ENCODE results near the gene DNAH17. TPM values are rescaled to one million over a fixed set of nuclear protein-coding genes. Genes with fewer than 3 reads are reported as not detected.

Gene DNAH17
- total RNA-seq, 5 donors from 2014 or later (not counting 1 experiment from before 2014, with no cell fraction given): 0.33 to 1.2 (median 1.1) TPM

GRCh38 chr17:78430892-78431691 is 146.1 kb downstream of the DNAH17 start:
- H3K9me3 ChIP-seq: no peaks in the 10 kb centered on the region
- CTCF ChIA-PET: interaction anchor here in 1 of 2 donors (0.5 kb wide), 1 partner anchor 123 kb away, joined by 5 read pairs; no protein-coding TSS in a partner anchor
- POLR2A ChIA-PET: no interaction called here
- H3K4me1 ChIP-seq (ENCODE audit: control insufficient read depth in 1 of 2, extremely low read depth in 1 of 2, insufficient read depth in 2 of 2, low read length in 2 of 2): no peaks in the 10 kb centered on the region
- H3K4me3 ChIP-seq (ENCODE audit: control insufficient read depth in 1 of 2, extremely low read depth in 1 of 2, low read length in 1 of 2): no peak overlapping the region
- no peak overlapping the region for H3K27ac ChIP-seq (ENCODE audit: low read length)
- Mint-ChIP-seq H3K27me3 (no peaks in the 10 kb centered on the region), H3K27ac (no peak overlapping the region), H3K36me3 (peaks cover 18% of the 10 kb centered on the region), H3K4me1 (peaks cover 0 to 2% (median 0%) of the 10 kb centered on the region in 3 donors), H3K4me3 (no peak overlapping the region), H3K9me3 (no peaks in the 10 kb centered on the region)
- H3K27me3 ChIP-seq (replicated peaks in 1 of 2; ENCODE audit: control insufficient read depth in 2 of 2, extremely low read depth in 1 of 2, insufficient read depth in 2 of 2, low read length in 1 of 2): no peaks in the 10 kb centered on the region
- no peak for DNase-seq
- no peak for ATAC-seq (replicated peaks in 1 of 4)
- H3K36me3 ChIP-seq (ENCODE audit: control insufficient read depth in 2 of 2, extremely low read depth in 1 of 2, insufficient read depth in 1 of 2, low read length in 1 of 2): peaks cover 16 to 36% of the 10 kb centered on the region in 2 donors
- WGBS (ENCODE audit: insufficient coverage): 82% methylated on average over 13 of the region's 20 CpGs

GRCh38 chr17:78429618-78429995 is 147.6 kb downstream of the DNAH17 start:
- peaks cover 0 to 2% (median 0%) of the 10 kb centered on the region in 3 donors for H3K4me1 Mint-ChIP-seq
- H3K36me3 Mint-ChIP-seq: peaks cover 23% of the 10 kb centered on the region
- no peaks in the 10 kb centered on the region for H3K9me3 Mint-ChIP-seq
- H3K4me3 Mint-ChIP-seq: no peak overlapping the region
- CTCF ChIA-PET: no interaction called here
- Histone ChIP-seq H3K4me3 (ENCODE audit: control insufficient read depth in 1 of 2, extremely low read depth in 1 of 2, low read length in 1 of 2) (no peak overlapping the region), H3K27ac (ENCODE audit: low read length) (no peak overlapping the region), H3K36me3 (ENCODE audit: control insufficient read depth in 2 of 2, extremely low read depth in 1 of 2, insufficient read depth in 1 of 2, low read length in 1 of 2) (peaks cover 16 to 50% of the 10 kb centered on the region in 2 donors), H3K9me3 (no peaks in the 10 kb centered on the region), H3K4me1 (ENCODE audit: control insufficient read depth in 1 of 2, extremely low read depth in 1 of 2, insufficient read depth in 2 of 2, low read length in 2 of 2) (no peaks in the 10 kb centered on the region), H3K27me3 (replicated peaks in 1 of 2; ENCODE audit: control insufficient read depth in 2 of 2, extremely low read depth in 1 of 2, insufficient read depth in 2 of 2, low read length in 1 of 2) (no peaks in the 10 kb centered on the region)
- no peaks in the 10 kb centered on the region for H3K27me3 Mint-ChIP-seq
- ATAC-seq (replicated peaks in 1 of 4): no peak
- DNase-seq: no peak
- WGBS (ENCODE audit: insufficient coverage): 86% methylated on average over 9 of the region's 10 CpGs
- no peak overlapping the region for H3K27ac Mint-ChIP-seq
- POLR2A ChIA-PET: no interaction called here

GRCh38 chr17:78428836-78429617 is 148.2 kb downstream of the DNAH17 start:
- no peak overlapping the region for H3K4me3 Mint-ChIP-seq
- Histone ChIP-seq H3K4me1 (ENCODE audit: control insufficient read depth in 1 of 2, extremely low read depth in 1 of 2, insufficient read depth in 2 of 2, low read length in 2 of 2) (no peaks in the 10 kb centered on the region), H3K4me3 (ENCODE audit: control insufficient read depth in 1 of 2, extremely low read depth in 1 of 2, low read length in 1 of 2) (no peak overlapping the region), H3K27ac (ENCODE audit: low read length) (no peak overlapping the region), H3K36me3 (ENCODE audit: control insufficient read depth in 2 of 2, extremely low read depth in 1 of 2, insufficient read depth in 1 of 2, low read length in 1 of 2) (peaks cover 16 to 55% of the 10 kb centered on the region in 2 donors), H3K27me3 (replicated peaks in 1 of 2; ENCODE audit: control insufficient read depth in 2 of 2, extremely low read depth in 1 of 2, insufficient read depth in 2 of 2, low read length in 1 of 2) (no peaks in the 10 kb centered on the region), H3K9me3 (no peaks in the 10 kb centered on the region)
- DNase-seq: no peak
- no peaks in the 10 kb centered on the region for H3K27me3 Mint-ChIP-seq
- no peaks in the 10 kb centered on the region for H3K9me3 Mint-ChIP-seq
- ChIA-PET POLR2A (interaction anchor here in 1 of 2 donors (0.6 kb wide), 1 partner anchor 336 kb away, joined by 12 read pairs; no protein-coding TSS in a partner anchor), CTCF (no interaction called here)
- H3K36me3 Mint-ChIP-seq: peaks cover 28% of the 10 kb centered on the region
- no peak for ATAC-seq (replicated peaks in 1 of 4)
- 97% methylated on average over 19 of the region's 24 CpGs for WGBS (ENCODE audit: insufficient coverage)
- peaks cover 0 to 2% (median 0%) of the 10 kb centered on the region in 3 donors for H3K4me1 Mint-ChIP-seq
- no peak overlapping the region for H3K27ac Mint-ChIP-seq

- H3K4me1 ChIP-seq (ENCODE audit: control insufficient read depth in 1 of 2, extremely low read depth in 1 of 2, insufficient read depth in 2 of 2, low read length in 2 of 2): no peaks in the 10 kb centered on the region
- no peaks in the 10 kb centered on the region for H3K9me3 Mint-ChIP-seq
- peaks cover 28% of the 10 kb centered on the region for H3K36me3 Mint-ChIP-seq
- CTCF ChIA-PET: no interaction called here
- H3K4me3 ChIP-seq (ENCODE audit: control insufficient read depth in 1 of 2, extremely low read depth in 1 of 2, low read length in 1 of 2): no peak overlapping the region
- H3K27me3 Mint-ChIP-seq: no peaks in the 10 kb centered on the region
- peaks cover 0 to 2% (median 0%) of the 10 kb centered on the region in 3 donors for H3K4me1 Mint-ChIP-seq
- POLR2A ChIA-PET: no interaction called here
- H3K27me3 ChIP-seq (replicated peaks in 1 of 2; ENCODE audit: control insufficient read depth in 2 of 2, extremely low read depth in 1 of 2, insufficient read depth in 2 of 2, low read length in 1 of 2): no peaks in the 10 kb centered on the region
- no peaks in the 10 kb centered on the region for H3K9me3 ChIP-seq
- peaks cover 20 to 65% of the 10 kb centered on the region in 2 donors for H3K36me3 ChIP-seq (ENCODE audit: control insufficient read depth in 2 of 2, extremely low read depth in 1 of 2, insufficient read depth in 1 of 2, low read length in 1 of 2)
- no peak overlapping the region for H3K27ac Mint-ChIP-seq
- no peak overlapping the region for H3K4me3 Mint-ChIP-seq
- no peak for DNase-seq
- no peak overlapping the region for H3K27ac ChIP-seq (ENCODE audit: low read length)
- 97% methylated on average over 15 of the region's 20 CpGs for WGBS (ENCODE audit: insufficient coverage)
- ATAC-seq (replicated peaks in 1 of 4): no peak
These were observed 149.1 kb downstream of the DNAH17 start for GRCh38 chr17:78428025-78428575.

GRCh38 chr17:78427140-78427539 is 150.1 kb downstream of the DNAH17 start:
- no peak overlapping the region for H3K27ac Mint-ChIP-seq
- peaks cover 24 to 72% of the 10 kb centered on the region in 2 donors for H3K36me3 ChIP-seq (ENCODE audit: control insufficient read depth in 2 of 2, extremely low read depth in 1 of 2, insufficient read depth in 1 of 2, low read length in 1 of 2)
- no peak for ATAC-seq (replicated peaks in 1 of 4)
- H3K4me3 ChIP-seq (ENCODE audit: control insufficient read depth in 1 of 2, extremely low read depth in 1 of 2, low read length in 1 of 2): no peak overlapping the region
- no peak overlapping the region for H3K4me3 Mint-ChIP-seq
- no peaks in the 10 kb centered on the region for H3K27me3 ChIP-seq (replicated peaks in 1 of 2; ENCODE audit: control insufficient read depth in 2 of 2, extremely low read depth in 1 of 2, insufficient read depth in 2 of 2, low read length in 1 of 2)
- peaks cover 0 to under 1% of the 10 kb centered on the region in 2 experiments for H3K4me1 ChIP-seq (ENCODE audit: control insufficient read depth in 1 of 2, extremely low read depth in 1 of 2, insufficient read depth in 2 of 2, low read length in 2 of 2)
- ChIA-PET CTCF (no interaction called here), POLR2A (no interaction called here)
- peaks cover 0 to 2% (median under 1%) of the 10 kb centered on the region in 3 donors for H3K4me1 Mint-ChIP-seq
- 97% methylated on average over 11 of the region's 11 CpGs for WGBS (ENCODE audit: insufficient coverage)
- H3K27me3 Mint-ChIP-seq: no peaks in the 10 kb centered on the region
- no peak overlapping the region for H3K27ac ChIP-seq (ENCODE audit: low read length)
- H3K9me3 ChIP-seq: no peaks in the 10 kb centered on the region
- DNase-seq: no peak
- peaks cover 29% of the 10 kb centered on the region for H3K36me3 Mint-ChIP-seq
- no peaks in the 10 kb centered on the region for H3K9me3 Mint-ChIP-seq

GRCh38 chr17:78426293-78426879 is 150.8 kb downstream of the DNAH17 start:
- H3K4me3 Mint-ChIP-seq: no peak overlapping the region
- peaks cover 5 to 6% (median 5%) of the 10 kb centered on the region in 3 donors for H3K4me1 Mint-ChIP-seq
- ATAC-seq (replicated peaks in 1 of 4) (no peak), DNase-seq (no peak)
- Histone ChIP-seq H3K4me1 (ENCODE audit: control insufficient read depth in 1 of 2, extremely low read depth in 1 of 2, insufficient read depth in 2 of 2, low read length in 2 of 2) (peaks cover 0 to 6% of the 10 kb centered on the region in 2 experiments), H3K9me3 (no peaks in the 10 kb centered on the region), H3K36me3 (ENCODE audit: control insufficient read depth in 2 of 2, extremely low read depth in 1 of 2, insufficient read depth in 1 of 2, low read length in 1 of 2) (peaks cover 24 to 79% of the 10 kb centered on the region in 2 donors), H3K27me3 (replicated peaks in 1 of 2; ENCODE audit: control insufficient read depth in 2 of 2, extremely low read depth in 1 of 2, insufficient read depth in 2 of 2, low read length in 1 of 2) (no peaks in the 10 kb centered on the region), H3K4me3 (ENCODE audit: control insufficient read depth in 1 of 2, extremely low read depth in 1 of 2, low read length in 1 of 2) (no peak overlapping the region), H3K27ac (ENCODE audit: low read length) (no peak overlapping the region)
- ChIA-PET CTCF (interaction anchor here in 1 of 2 donors (0.7 kb wide), 1 partner anchor 66 kb away, joined by 5 read pairs; no protein-coding TSS in a partner anchor), POLR2A (interaction anchor here in 1 of 2 donors (0.5 kb wide), 1 partner anchor 129 kb away, joined by 4 read pairs; no protein-coding TSS in a partner anchor)
- H3K9me3 Mint-ChIP-seq: no peaks in the 10 kb centered on the region
- no peaks in the 10 kb centered on the region for H3K27me3 Mint-ChIP-seq
- no peak overlapping the region for H3K27ac Mint-ChIP-seq
- peaks cover 33% of the 10 kb centered on the region for H3K36me3 Mint-ChIP-seq
- 97% methylated on average over 22 of the region's 22 CpGs for WGBS (ENCODE audit: insufficient coverage)

All from T-cell (primary cell).